UCSD-AML1 (cell line): ENCODE data around the gene BCDIN3D.
"Not testable (repeated sequence)": the region's sequence is repeated elsewhere in the genome, so short reads cannot be mapped to it uniquely, and the experiment has no call there.

Experiments used
- DNase-seq: peaks from one replicate; lab custom pipeline; 2025; ENCODE audit not compliant: unreplicated experiment; lab: John Stamatoyannopoulos, UW

Gene BCDIN3D

GRCh38 chr12:49877066-49877465 is 34.2 kb upstream of the BCDIN3D start:
- DNase-seq = no peak

DNA sequence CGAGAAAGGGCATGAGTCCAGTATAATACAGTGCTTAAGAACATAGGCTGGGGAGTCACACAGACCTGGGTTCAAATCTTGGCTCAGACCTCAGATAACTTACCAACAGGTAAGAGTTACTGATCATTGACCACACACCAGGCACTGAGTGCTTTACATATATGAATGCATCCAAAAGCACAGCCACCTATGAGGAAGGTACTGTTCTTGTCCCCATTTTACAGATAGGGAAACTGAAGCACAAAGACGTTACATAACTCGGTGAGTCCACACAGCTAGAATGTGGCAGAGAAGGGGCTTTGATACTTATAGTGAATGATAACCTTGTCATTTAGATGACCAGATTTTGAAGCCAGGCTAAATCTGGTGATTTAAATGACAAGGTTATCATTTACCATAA is 33.2 kb upstream of the BCDIN3D start:
- DNase-seq = no peak

GRCh38 chr12:49875115-49875720 is 32.3 kb upstream of the BCDIN3D start:
- no peak for DNase-seq

DNA sequence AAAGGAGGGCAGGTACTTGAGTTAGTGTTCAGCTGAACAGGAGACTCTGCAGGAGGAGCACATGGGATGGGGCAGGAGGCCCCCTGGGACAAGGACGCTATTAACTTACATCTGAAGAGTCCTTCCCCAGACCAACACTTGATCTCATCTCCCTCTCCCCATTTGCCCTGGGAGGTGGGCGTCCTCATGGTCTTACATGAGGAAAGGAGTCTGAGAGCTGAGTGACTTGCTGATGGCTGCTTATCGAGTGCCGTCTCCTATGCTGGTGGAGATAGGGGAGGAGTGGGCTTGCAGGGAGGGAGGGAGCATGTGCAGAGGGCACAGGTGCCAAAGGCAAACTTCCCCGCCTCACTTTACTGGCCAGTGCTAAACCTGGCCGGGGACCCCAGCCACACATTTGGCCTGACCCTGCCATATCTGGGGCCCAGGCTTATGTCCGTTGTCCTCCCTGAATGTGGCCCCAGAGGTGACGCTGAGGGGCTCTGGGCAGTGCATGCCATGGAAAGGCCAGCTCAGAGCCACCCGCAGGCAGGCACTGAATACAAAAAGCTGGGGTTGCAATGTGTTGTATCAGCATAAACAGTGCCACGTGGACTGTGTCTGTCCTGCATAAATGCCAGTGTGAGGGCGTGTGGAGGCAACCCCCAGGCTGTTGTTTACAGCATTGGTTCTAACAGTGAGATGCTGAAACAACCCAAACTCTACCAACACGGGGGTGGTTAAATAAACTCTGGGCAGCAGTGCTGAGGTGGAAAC is 31.4 kb upstream of the BCDIN3D start:
- DNase-seq = no peak

DNA sequence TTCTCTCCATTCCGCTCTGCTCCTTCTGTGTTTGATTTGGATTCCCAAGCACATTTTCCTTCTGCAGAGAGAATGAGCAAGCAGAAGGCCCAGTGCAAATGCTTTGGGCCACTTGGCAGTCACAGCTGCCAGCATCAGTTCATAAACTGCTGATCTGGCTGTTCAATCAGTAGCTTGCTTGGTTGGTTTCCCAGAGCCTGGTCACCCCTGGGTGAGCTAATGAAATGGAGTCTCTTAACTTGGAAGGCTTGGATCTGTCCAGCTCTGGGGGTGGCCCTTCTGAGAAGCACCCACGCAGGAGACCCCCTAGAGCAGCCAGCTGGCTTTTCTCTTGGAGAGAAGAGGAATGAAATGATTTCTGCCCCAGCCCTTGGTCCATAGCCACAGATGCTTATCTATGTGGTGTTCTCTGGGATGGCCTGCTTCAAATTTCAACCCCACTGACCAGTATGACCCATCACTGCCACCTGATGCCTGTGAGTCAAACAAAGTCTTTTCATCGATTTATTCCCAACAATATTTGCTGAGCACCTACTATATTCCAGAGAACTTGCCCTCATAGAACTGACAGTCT is 30.5 kb upstream of the BCDIN3D start:
- no peak for DNase-seq

GRCh38 chr12:49872781-49873181 is 29.9 kb upstream of the BCDIN3D start:
- DNase-seq = no peak

DNA sequence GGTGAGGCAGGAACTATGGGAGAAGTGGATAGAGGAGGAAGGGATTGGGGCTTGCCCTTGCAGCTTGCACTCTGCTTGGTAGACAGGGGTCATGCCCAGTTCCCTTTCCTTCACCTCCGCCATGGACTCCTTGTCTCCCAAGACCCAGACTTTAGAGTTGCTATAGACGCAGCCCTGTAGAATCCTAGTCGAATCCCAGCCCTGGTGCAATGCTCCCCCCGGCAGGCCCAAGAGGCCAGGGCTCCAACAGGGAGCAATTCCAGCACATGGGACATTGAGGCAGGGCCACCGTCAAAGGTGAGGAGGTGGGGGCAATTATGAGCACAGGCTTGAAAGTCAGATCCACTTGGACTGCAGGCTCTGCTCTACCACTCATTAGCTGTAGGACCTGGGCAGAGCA is 29.5 kb upstream of the BCDIN3D start:
- DNase-seq = no peak

DNA sequence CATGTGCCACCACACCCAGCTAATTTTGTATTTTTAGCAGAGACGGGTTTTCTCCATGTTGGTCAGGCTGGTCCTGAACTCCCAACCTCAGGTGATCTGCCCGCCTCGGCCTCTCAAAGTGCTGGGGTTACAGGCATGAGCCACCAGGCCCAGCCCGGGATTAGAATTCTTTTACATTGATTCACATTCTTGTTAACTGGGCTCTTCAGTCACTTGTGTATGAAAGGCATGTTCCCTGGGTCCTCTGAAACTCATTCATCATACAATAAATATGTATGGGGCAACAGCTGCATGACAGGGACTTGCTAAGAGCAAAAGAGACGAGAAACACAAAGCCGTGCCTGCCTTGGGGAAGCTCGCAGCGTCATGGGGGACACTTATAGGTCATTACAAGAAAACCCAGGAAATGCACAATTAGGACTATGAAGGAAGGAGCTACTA is 28.9 kb upstream of the BCDIN3D start:
- DNase-seq = not testable (repeated sequence)

DNA sequence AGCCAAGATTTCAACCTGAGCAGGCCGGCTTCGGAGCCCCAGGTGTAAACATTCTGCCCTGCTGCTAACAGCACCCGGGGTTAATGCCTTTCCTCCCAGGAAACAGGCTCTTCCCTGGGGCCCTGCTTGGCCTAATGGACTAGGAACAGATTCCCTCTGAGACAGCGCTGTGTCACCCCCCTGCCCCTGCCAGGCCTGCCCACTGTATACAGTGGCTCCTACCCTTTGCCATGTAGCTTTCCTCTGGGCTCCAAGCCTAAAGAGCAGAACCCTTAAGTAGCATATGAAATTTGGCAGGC is 28.3 kb upstream of the BCDIN3D start:
- DNase-seq = no peak

DNA sequence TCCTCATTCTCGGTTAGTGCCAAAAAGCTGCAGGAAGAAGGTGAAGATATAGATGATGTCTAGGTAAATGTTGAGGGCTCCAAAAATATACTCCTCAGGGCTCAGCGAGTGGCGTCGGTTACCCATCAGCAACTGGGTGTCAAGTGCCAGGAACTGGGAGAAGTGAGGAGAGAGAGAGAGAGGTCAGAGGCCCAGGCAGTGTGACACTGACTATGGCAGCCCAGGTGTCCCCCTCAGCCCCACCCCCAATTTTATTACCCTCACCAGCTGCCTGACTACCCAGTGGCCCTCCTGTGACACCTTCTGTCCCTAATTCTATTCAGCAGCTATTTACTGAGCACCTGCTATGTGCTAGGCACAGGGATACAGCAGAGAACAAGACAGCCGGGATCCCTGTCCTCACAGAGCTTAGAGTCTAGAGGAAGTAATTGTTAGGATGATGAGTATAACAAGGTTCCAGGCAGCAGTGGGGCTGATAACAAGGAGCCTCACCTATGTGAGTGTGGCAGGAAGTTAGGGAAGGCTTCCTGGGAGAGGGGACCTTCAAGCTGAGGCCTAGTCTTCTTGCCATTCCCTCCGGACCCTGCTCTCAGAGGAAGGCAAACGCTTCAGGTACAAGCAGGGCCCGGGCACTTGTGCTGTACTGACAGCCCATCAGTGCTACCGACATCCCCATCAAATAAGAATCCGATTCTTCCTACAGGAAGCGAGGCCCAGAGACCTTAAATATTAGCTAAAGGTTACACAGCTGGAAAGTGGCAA is 27.8 kb upstream of the BCDIN3D start:
- no peak for DNase-seq

- no peak for DNase-seq
Observed at GRCh38 chr12:49869816-49870500, 27.1 kb upstream of the BCDIN3D start.

- DNase-seq = peak; percentile 58
Observed at GRCh38 chr12:49868952-49869815, 26.3 kb upstream of the BCDIN3D start.

- DNase-seq = no peak
Observed at GRCh38 chr12:49868449-49868848, 25.5 kb upstream of the BCDIN3D start.

DNA sequence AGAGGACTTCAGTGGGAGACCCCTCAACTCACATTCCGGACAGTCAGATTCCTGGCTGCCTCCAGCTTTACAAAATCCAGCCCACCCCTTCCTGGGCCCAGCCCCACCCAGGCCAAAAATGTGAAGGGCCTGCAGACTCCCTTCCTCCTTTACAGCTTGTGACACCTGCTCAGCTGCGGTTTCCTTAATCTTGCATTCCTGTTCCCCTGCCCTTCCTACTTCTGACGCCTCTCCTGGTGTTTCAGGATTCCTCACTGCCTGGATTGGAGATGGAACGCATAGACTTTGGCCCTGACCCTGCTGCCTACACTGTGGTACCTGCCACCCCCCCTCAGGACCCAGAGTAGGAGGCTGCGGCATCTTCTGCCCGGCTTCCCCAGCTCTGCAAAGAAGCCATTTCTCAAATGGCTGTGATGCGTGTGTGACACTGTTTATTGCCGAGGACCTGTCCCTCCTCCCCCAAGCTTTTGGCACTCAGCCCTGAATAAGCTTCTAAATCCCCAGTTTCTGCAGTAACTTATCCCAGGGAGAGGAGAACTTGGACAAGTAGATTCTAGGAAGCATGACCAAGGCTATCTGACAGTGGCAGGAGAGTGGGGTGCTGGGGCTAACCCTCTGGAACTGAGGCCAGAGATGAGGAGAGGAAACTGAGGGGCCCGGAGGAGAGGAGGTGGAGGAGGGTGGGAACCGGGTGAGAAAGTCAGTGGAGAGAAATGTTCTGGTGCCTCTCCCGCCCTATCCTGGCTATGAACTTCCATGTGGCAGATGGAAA is 24.9 kb upstream of the BCDIN3D start:
- no peak for DNase-seq

DNA sequence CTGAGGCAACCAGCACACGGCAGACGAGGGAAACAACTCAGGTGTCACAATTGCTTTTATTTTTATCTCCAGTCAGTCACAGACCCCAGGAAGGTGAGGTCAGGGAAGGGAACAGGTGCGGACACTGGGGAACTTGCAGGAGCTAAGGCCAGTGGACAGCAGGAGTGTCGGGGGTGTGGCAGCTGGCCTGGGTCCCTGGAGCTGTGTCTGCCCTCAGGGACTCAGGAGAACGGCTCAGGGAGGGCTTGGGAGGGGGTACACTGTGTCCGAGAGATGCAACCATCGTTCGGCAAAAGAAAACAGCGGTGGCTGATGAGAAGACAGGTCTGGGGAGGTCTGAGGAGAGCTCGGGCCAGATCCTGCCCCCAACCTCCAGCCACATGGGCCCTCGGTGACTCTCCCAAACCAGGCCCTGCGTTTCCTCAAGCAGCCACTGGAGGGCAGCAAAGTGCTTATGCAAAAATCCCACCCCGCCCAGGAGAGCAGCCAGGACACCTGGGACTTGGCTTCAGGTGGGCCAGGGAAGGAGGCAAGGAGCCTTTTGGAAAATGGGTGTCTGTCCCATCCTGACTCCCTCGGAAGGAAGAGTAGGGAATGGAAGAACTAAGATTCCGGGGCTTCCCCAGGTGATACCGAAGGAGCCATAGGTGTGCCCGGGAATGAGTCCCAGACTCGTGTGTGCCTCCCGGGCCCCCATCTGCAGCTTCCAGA is 24.1 kb upstream of the BCDIN3D start:
- peak; percentile 48 for DNase-seq

DNA sequence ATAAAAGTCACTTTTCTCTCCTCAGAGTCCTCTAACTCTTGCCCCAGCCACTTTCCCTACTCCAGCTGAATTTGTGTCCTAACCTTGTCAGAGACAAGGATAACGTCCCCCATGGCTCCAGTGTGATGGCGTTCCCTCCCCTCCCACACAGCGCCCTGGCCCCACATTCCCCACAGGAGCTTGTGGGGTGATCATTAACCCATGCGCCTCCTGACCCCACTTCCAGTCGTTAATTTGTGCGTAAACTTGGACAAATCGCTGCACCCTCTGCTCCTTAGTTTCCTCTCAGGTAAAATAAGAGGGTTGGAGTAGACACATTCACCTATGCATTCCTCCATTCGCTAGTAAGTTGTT is 22.9 kb upstream of the BCDIN3D start:
- no peak for DNase-seq

GRCh38 chr12:49865109-49865781 is 22.3 kb upstream of the BCDIN3D start:
- no peak for DNase-seq

GRCh38 chr12:49864798-49865090 is 21.8 kb upstream of the BCDIN3D start:
- no peak for DNase-seq
